Tibial artery (tissue), 4 donors: Measurements from ENCODE around the gene LRRC4B.
"Not testable (repeated sequence)": the region's sequence is repeated elsewhere in the genome, so short reads cannot be mapped to it uniquely, and the experiment has no call there.

Experiments
- DNase-seq, 2 donors: peaks; one replicate each; pipeline ENCODE4 v3.0.0-alpha.2; 2019
- H3K27ac ChIP-seq, 2 donors: fragments of 200-600 bp; sonication (generic) in 1 of 2; 1 replicate in 1 of 2; 2 replicates in 1 of 2; pipeline ENCODE4 v1.5.1; 2018 to 2019; ENCODE audit warnings: mild to moderate bottlenecking in 1 of 2
- H3K27me3 ChIP-seq, 2 donors: fragments of 200-600 bp; sonication (generic) in 1 of 2; one replicate each; pipeline versions ENCODE4 v1.5.1 to v1.6.0; 2016 to 2019
- H3K36me3 ChIP-seq, 3 donors: fragments of 200-600 bp; sonication (generic) in 2 of 3; one replicate each; pipeline ENCODE4 v1.5.1; 2016 to 2019; ENCODE audit warnings: mild to moderate bottlenecking in 2 of 3
- H3K4me1 ChIP-seq, 4 donors: fragments of 200-600 bp; sonication (generic) in 2 of 4; 1 replicate in 3 of 4; 2 replicates in 1 of 4; pipeline ENCODE4 v1.5.1; 2016 to 2019
- H3K4me3 ChIP-seq, 2 donors: fragments of 200-600 bp; sonication (generic) in 1 of 2; 1 replicate in 1 of 2; 2 replicates in 1 of 2; pipeline ENCODE4 v1.5.1; 2018 to 2019; ENCODE audit warnings: mild to moderate bottlenecking in 2 of 2
- H3K9me3 ChIP-seq, 3 donors: fragments of 200-600 bp; sonication (generic) in 1 of 3; one replicate each; pipeline ENCODE4 v1.5.1; 2016 to 2019
- CTCF ChIP-seq, 2 experiments: fragments of 200-600 bp in 1 of 2; fragments of 450-650 bp in 1 of 2; IDR thresholded peaks; one replicate each; pipeline ENCODE4 v1.5.1; 2017 to 2019; ENCODE audit warnings: antibody characterized with exemption in 2 of 2, mild to moderate bottlenecking in 1 of 2, moderate library complexity in 1 of 2
- intact Hi-C: fragments of 100-400 bp; cut with DNase I; formaldehyde crosslinking; loops from one replicate; pipeline ENCODE4 v1.15.0; 2023; ENCODE audit warnings: low total_unique reads

The LRRC4B gene

GRCh38 chr19:50602935-50603334, 34.7 kb upstream of the LRRC4B start:
- Histone ChIP-seq H3K4me1 (peaks cover 0 to under 1% (median 0%) of the 10 kb centered on the region in 4 donors), H3K4me3 (no peak overlapping the region), H3K27ac (no peak overlapping the region), H3K36me3 (no peaks in the 10 kb centered on the region), H3K9me3 (no peaks in the 10 kb centered on the region), H3K27me3 (peaks cover 0 to 37% of the 10 kb centered on the region in 2 donors)
- DNase-seq = no peak
- TF ChIP-seq CTCF (IDR thresholded peaks at IDR 0.05) = no peak
- intact Hi-C loops = no loop called here

GRCh38 chr19:50602496-50602895, 34.3 kb upstream of the LRRC4B start:
- intact Hi-C loops = no loop called here
- Histone ChIP-seq H3K4me3 (no peak overlapping the region), H3K4me1 (no peaks in the 10 kb centered on the region), H3K9me3 (no peaks in the 10 kb centered on the region), H3K36me3 (no peaks in the 10 kb centered on the region), H3K27me3 (peaks cover 0 to 35% of the 10 kb centered on the region in 2 donors), H3K27ac (no peak overlapping the region)
- DNase-seq = no peak
- TF ChIP-seq CTCF (IDR thresholded peaks at IDR 0.05) = no peak

GRCh38 chr19:50602089-50602422, 33.8 kb upstream of the LRRC4B start:
- intact Hi-C loops = no loop called here

GRCh38 chr19:50601407-50602088, 33.3 kb upstream of the LRRC4B start:
- intact Hi-C loops = no loop called here
- Histone ChIP-seq H3K9me3 (no peaks in the 10 kb centered on the region), H3K4me1 (no peaks in the 10 kb centered on the region), H3K27ac (no peak overlapping the region), H3K4me3 (no peak overlapping the region), H3K27me3 (peaks cover 0 to 26% of the 10 kb centered on the region in 2 donors), H3K36me3 (no peaks in the 10 kb centered on the region)
- no peak for TF ChIP-seq CTCF (IDR thresholded peaks at IDR 0.05)
- DNase-seq = no peak

More at GRCh38 chr19:50602089-50602422, 33.8 kb upstream of the LRRC4B start:
- Histone ChIP-seq H3K36me3 (no peaks in the 10 kb centered on the region), H3K4me3 (no peak overlapping the region), H3K4me1 (no peaks in the 10 kb centered on the region), H3K27me3 (peaks cover 0 to 31% of the 10 kb centered on the region in 2 donors), H3K9me3 (no peaks in the 10 kb centered on the region), H3K27ac (no peak overlapping the region)
- no peak for TF ChIP-seq CTCF (IDR thresholded peaks at IDR 0.05)
- no peak for DNase-seq

- intact Hi-C loops = no loop called here
- Histone ChIP-seq H3K27ac (no peak overlapping the region), H3K27me3 (peaks cover 0 to 24% of the 10 kb centered on the region in 2 donors), H3K4me3 (no peak overlapping the region), H3K4me1 (no peaks in the 10 kb centered on the region), H3K36me3 (no peaks in the 10 kb centered on the region), H3K9me3 (no peaks in the 10 kb centered on the region)
- no peak for DNase-seq
- no peak for TF ChIP-seq CTCF (IDR thresholded peaks at IDR 0.05)
These were observed 31.2 kb upstream of the LRRC4B start for GRCh38 chr19:50599427-50599826.

- Histone ChIP-seq H3K4me1 (no peaks in the 10 kb centered on the region), H3K36me3 (no peaks in the 10 kb centered on the region), H3K27me3 (peaks cover 0 to 13% of the 10 kb centered on the region in 2 donors), H3K4me3 (no peak overlapping the region), H3K27ac (no peak overlapping the region), H3K9me3 (no peaks in the 10 kb centered on the region)
- intact Hi-C loops = no loop called here
- no peak for TF ChIP-seq CTCF (IDR thresholded peaks at IDR 0.05)
- DNase-seq = no peak
These were observed 22.0 kb upstream of the LRRC4B start for GRCh38 chr19:50590191-50590590.

- DNase-seq, H3K27ac ChIP-seq, H3K4me1 ChIP-seq, H3K36me3 ChIP-seq, H3K4me3 ChIP-seq, H3K9me3 ChIP-seq, intact Hi-C loops: not testable (repeated sequence)
- peaks cover 0 to 21% of the 10 kb centered on the region in 2 donors for H3K27me3 ChIP-seq
These were observed 13.8 kb upstream of the LRRC4B start for GRCh38 chr19:50581795-50582660.
